ENCODE data around the gene LRP1B.
"Not testable (repeated sequence)": the region's sequence is repeated elsewhere in the genome, so short reads cannot be mapped to it uniquely, and the experiment has no call there.

LRP1B gene

DNA sequence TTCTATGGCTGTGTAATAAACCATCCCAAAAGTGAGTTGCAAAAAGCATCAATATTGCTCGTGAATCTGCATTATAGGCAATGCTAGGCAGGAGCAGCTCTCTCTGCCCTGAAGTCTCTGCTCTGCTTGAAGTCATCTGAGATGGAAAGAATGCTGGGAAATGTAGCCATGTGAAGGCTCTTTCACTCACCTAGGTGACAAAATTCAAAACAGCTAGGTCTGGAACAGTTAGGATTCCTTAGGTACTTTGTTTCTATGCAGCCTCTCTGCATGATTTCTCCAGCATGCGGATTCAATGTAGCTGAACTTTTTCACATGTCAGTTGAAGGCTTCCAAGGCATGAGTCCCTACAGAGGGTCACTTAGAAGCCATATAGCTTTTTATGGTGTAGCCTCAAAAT is 1383.7 kb downstream of the LRP1B start:
- no peak for FAIRE-seq

DNA sequence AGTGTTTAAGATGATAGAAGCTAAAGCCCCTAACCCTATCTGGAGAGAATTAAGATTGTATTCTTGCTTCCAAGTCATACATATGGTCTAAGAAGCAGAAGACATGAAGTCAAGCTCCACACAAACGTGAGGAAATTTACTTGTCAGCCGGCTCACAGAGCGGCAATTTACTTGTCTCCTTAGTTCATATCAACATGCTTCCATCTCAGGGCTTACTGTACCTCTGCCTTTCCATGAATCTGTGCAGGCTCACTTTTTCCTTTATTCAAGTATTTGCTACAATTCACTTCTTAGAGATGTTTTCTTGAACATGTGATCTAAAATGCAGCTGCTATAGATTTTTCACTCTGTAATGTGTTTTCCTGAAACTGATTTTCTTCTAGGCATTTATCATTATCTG is 1386.4 kb downstream of the LRP1B start:
- FAIRE-seq = no peak

DNA sequence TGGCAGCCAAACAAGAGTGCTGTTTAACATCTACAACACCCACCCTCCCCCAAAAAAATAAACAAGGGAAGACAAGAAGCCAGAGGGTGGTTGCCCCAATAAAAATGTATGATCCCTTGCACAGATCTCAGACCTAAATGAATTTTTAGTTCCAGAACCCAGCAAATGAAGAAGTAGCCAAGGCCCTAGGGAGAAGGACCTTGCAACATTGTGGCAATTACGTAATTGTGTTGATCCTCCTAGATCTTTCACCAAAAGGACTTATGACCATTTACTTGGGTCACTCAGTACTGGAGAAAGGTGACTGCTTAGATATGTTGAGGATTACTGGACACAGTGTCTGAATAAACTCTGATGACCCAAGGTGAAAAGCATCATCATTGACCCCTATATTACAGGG is 1393.8 kb downstream of the LRP1B start:
- FAIRE-seq = no peak

DNA sequence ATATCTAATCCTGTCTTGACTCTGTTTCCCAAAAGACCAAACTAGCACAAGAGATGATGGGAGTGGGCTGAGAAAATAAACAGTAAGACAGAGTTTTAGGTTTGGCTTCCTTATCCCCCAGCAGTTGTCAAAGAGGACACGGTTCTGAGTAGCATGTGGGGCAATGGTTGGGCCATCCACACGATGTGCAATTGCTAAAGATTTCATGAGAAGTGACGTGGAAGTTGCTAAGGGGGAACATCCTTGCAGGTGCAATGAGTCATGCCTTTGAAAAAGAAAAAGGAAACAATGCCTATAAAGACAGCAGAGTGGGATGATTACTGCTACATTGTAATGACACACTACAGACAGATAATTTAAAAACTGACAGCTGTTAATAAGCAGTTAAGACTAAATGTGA is 1395.8 kb downstream of the LRP1B start:
- no peak for FAIRE-seq

DNA sequence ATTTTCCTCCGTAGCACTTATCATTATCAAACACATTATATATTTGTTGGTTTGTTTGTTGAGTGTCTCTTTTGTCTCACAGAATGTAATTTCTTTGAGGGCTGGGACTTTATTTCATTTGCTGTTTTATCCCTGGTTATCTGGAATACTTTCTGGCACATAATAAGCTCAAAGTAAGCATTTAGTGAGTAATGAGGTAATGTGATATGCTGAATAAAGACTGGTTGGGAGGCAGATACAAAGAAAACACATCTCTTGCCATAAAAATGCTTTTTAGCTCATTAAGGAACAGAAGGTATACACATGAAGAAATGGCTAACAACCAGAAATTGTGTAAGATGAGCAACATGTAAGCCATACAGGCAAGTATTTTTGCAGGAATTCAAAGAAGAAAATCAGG is 1411.8 kb downstream of the LRP1B start:
- no peak for FAIRE-seq

DNA sequence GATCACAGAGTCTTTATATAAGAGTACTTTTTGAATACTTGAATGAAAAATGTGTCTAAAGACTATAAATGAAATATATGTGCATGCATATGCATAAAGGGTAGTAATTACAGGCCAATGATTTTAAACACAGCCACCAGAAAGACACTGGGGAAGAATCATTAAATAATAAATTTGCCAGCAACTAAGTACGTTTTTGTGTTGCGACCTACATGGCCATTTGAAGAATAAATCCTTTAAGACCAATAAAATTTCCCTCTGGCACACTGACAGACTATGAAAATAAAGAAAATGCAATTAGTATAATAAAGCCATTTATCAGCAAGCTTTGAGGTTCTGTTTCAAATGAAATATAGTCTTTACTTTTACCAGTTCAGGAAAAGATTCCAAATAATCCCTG is 1413.3 kb downstream of the LRP1B start:
- no peak for FAIRE-seq

DNA sequence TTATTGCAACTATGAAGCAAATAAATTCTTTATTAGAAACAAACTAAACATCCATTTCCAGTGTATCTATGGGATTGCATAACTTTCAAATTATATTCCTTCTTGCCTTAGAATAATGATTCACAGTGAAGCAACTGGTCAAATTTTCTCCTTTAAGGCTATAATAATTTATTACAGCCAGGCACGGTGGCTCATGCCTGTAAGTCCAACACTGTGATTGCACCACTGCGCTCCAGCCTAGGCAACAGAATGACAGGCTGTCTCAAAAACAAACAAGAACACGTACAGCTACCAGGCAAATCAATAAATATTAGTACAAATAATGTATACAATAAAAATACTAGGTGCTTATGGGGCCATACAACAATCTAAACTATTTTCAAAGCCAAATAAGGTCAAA is 1416.2 kb downstream of the LRP1B start:
- FAIRE-seq = no peak

DNA sequence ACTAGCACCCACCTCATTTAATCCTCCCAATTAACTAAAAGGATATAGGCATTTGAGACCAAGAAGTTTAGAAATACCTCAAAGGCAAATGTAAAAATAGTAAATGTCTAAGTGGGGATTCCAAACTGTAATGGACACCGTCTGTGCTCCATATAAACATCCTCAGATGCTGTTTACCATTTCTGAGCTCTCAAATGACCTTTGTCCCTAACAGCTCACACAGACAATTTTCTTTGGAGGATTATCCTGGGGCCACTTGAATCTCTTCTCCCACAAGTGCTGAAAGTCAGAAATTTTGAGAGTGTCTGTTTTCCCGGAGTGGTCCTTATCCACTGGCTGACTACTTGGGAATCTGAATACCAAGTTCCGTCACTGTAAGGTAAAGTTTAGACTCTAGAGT is 1418.9 kb downstream of the LRP1B start:
- FAIRE-seq = no peak

DNA sequence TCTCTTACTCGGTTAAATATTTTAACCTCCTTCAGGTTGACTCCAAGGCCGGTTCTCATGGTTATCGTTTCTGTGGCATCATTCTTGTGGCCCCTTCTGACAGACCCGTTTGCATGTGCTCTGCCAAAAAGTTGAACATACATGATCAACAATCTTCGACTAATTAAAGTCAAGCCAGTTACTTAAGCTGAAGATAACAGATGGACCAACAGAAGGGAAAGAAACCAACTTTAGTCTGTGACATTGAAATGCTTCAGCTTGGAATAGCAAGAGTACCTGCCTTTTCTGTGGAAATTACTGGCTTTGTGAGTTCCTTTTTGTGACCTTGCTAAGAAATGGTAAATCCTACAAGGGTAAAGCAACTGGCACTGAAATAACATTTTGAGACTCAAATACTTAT is 1429.1 kb downstream of the LRP1B start:
- no peak for FAIRE-seq

DNA sequence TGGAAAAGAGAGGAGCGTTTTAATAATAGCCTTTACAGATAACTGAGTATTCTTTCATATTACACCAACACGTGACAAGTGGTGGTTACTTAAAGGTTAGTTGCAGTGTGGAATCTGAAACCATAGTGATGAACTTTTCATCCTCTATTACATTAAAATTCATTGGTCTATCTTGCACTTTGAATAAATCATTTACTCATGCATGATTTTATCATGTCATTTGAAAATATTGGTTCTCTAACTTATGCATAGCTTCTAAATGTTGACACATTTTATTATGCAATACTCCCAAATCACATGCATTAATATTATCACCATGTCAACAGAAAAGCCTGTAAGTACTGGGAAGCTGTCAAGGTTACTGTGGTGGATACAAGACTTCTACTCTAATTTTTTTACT is 1432.2 kb downstream of the LRP1B start:
- no peak for FAIRE-seq

DNA sequence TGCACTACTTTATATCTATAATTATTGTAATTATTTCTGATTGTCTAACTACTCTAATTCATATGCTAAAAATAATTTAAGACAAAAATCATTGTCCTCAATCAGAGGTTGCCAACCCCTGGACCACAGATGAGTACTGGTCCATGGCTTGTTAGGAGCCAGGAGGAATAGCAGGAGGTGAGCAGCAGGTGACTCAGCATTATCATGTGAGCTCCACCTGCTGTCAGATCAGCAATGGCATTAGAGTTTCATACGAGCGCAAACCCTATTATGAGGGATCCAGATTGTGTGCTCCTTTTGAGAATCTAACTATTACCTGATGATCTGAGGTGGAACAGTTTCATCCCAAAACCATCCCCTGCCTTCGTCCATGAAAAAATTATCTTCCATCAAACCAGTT is 1434.4 kb downstream of the LRP1B start:
- FAIRE-seq = no peak

DNA sequence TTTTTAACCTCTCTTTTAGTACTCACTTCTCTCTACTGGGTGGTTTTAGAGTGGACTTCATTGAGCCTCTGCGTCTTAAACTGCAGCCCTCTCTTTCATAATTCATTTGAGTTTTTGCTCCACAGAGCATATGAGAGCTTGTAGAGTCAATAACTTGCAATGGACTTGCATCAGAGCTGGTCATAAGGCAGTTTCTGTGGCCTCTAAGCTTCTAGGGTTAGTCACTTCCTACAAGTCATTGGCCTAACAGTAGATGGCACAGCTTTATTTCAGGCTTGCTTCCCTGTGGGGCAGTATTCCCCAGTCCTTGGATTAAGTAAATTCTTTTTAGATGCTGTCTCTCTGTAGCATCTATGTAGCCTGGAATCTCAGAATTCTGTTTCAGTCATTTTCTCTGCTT is 1435.7 kb downstream of the LRP1B start:
- no peak for FAIRE-seq

DNA sequence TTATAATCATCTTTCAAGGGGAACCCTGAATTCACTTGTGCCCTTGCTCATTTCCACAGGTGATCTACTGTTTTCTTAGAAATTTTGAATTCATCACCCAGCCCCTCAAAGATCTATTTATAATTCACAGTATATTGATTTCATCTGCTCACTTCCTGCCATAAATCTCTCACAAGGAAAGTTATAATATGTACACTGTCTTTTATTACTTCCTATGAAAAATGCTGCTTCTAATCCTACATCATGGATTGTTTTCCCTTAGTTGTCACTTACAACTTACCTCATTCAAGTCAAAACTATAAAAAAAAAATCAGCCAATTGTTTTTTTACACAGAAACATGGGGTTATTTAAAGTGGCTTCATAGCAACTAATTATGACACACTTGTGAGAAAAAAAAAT is 1443.0 kb downstream of the LRP1B start:
- no peak for FAIRE-seq

DNA sequence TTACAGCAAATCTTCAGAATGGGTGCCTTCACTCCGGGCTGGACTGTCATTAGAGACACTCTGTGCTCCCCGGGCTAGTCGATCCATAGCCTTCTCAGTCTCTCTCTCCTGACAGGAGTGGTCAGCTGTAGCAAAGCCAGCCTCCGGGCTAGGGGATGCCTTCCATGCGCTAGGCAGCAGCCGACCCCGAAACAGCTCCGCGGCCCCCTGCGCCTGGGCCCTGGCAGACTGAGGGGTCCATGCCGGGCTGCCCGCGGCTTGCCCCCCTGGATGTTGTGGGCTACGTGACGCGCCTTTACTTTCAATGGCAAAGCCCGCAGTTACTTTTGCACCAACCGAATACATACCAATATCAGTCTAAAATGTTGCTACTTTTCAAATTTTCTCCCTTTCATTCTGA is 1447.2 kb downstream of the LRP1B start:
- no peak for FAIRE-seq

DNA sequence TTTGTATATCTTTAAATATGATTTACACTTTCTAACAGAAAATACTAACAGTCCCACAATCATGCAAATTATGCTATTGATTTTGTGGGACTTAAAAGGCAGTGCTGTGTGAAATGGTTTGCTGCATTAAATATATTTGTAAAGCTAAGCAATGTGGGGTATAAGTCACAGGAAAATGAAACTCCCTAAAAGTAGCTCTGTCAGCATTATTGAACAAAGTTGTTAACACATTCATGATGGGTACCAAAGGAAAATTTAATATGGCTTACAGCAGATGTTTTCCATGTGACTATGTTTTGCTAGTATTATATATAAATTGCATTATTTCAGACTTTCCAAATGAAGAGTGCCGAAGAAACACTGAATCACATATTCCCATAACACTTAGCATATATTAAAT is 1450.0 kb downstream of the LRP1B start:
- FAIRE-seq = no peak

DNA sequence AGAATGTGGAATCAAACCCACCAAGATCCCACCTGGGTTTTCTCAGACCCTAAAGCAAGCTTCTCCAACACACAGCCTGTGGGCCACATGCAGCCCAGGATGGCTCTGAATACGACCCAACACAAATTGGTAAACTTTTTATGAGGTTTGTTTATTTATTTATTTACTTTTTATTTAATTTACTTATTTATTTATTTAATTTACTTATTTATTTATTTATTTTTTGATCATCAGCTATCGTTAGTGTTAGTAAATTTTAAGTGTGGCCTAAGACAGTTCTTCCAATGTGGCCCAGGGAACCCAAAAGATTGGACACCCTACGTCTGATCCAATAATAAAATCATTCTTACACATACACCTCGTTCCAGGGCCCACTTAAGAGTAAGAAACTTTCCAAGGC is 1451.1 kb downstream of the LRP1B start:
- no peak for FAIRE-seq

DNA sequence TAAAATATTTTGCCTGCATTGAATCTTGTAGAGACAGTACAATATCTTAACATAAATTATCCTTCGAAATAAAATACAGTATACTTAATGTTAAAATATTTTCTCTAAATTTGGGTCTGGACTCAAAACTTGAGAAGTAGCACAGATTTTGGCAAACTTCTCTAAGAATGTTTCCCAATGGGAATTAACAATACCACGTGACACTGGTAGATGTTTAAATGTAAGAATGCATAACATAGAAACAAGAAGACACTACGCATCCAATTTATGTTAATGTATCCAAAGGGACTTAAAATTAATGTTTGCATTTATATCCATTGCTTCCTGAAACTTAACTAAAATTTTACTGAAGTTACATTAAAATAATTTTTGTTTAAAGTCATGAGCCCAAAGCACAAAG is 1460.9 kb downstream of the LRP1B start:
- no peak for FAIRE-seq

DNA sequence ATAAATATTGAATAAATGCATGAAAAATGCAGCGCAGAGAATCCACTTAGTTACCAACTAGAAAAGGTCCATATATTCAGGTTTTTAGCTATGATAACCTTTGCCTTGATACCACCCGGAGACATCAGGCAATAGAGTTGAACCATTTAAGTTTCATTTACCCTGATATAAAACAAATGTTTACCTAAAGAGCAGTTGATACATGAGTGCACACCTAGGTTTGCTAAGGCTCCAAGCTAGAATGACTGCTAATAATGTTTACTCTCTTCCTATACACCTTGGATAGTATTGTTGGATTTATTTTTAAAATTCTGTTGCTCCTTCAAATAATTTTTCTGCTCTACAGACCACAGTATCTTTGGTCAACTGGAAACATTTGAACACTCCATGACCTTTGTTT is 1463.6 kb downstream of the LRP1B start:
- FAIRE-seq = no peak

DNA sequence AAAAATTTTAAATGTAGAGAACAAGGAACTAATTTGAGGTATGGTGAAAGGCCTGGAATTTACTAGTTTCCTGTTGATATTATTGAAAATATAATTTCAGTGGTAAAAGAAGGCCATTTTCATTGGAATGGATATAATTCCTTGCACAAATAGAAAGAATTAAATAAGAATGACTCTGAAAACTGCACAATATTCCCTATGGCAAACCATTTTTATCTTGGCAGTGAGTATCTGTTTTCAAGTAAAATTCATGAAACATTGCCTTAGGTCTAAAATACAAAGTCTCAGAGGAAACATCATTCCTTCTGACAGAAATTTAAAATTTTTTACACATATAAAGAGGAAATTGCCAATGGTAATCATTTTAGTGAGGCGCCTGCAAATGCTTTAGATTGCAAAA is 1468.3 kb downstream of the LRP1B start:
- FAIRE-seq = no peak

DNA sequence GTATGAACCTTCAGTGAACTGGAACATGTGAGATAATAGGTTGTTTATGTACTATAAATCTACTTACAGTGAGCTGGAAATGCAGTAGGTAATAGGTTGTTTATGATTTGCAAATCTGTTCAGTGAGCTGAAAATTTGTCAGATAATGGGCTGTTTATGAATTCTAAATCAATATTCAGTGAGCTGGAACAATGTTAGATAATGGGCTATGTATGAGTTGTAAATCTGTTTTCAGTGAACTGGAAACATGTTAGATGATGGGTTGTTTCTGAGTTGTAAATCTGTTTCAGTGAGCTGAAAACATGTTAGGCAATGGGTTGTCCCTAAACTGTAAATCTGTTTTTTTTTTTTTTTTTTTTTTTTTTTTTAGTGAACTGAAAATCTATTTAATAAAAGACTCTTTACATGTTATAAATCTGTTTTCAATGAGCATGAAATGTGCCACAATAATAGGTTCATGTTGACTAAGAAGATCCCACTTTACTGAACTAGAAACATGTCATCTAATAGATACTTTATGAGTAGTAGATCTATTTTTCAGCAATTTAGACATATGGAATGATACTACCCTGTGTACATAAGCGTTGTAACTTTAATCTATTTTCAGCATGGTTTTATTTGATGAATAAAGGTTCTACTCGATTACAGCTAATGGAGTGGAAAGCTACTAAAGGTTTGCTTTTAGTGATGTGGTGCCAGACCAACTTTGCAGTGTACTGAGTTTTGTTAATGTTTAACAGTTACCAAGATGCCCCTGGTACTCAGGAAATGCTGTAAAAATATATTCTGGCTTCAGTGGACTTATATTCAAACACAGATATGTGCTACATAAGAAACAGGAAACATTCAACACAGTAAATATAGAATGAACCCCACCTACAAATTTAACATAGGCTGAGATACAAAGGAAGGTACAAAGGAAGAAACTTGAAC is 1471.8 kb downstream of the LRP1B start:
- no peak for FAIRE-seq

DNA sequence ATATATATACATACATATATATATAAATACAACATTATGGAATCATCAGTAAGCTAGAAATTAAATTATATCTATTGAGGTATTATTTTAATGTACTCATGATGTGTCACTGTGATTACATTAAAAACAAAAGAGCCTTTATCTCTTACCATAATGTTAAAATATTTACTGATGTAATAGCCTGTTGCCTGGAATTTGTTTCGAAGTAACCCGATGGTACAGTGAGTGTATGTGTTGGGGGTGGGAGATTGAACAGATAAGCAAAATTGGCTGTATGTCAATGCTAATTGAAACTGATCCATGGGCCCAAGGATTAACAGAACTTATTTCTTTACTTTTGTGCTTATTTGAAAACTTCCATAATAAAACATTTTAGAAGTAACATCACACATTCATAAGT is 1473.2 kb downstream of the LRP1B start:
- no peak for FAIRE-seq

DNA sequence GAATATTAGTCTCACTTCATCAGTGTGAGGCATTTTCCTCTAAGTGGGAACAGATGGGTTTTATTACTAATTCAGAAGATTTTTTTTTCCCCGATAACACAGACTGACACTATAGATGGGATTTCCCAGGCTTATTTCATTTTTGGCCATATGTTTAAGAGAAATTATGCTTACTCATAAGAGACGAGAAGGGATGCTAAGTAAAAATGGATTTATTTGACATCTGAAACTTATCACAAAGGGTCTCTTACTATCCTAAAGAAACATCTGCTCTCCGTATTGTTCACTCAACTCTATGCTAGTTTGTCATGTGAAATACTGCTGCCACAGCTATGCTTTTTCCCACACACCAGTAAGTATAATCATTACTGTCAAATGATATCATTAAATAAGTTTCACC is 1476.3 kb downstream of the LRP1B start:
- no peak for FAIRE-seq

DNA sequence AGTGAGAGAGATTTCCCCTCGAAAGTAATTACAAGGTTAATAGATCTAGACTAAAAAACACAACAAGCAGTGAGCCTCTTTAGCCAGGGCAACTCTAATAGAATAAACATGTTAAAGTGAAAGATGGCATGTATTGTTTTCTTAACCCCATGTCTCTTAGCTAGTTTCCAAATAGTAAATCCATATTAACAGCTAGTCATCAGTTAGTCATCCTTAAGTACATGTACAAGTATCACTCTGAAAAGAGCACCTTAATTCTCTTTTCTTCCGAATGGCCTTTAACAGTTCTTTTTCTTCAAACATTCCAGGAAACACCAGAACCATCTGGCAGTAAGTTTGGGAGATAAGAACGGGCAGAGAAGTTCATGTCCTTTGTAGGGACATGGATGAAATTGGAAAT is 1480.0 kb downstream of the LRP1B start:
- no peak for FAIRE-seq

DNA sequence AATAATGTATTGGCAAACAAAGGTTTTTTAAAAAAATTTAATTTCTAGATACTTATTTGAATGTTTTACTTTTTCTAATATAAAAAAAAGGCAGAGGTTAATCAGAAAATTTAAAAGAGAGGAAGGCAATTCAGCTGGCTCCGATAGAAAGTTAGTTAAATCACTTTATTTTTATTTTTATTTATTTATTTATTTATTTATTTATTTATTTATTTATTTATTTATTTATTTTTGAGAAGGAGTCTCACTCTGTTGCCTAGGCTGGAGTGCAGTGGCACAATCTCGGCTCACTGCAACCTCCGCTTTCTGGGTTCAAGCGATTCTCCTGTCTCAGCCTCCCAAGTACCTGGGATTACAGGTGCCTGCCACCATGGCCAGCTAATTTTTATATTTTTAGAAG is 1480.7 kb downstream of the LRP1B start:
- not testable (repeated sequence) for FAIRE-seq

DNA sequence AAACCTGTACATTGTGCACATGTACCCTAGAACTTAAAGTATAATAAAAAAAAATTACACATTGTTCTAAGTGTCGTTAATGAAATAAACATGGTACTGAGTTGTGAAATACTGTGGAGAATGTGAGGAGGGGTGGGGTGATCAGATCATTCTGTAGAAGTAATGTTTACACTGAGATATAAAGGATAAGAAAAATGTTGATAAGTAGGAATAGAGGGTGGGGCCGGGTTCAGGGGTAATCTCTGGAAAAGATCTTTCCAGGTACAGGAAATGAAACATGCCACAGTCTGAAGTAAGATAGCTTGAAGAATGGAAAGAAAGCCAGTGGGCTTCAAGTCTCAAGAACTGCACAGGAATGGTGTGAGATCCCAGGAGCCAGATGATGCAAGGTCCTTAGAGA is 1482.4 kb downstream of the LRP1B start:
- FAIRE-seq = no peak
